GM18505 (cell line): ENCODE data around the gene ZNRF4.
"Not testable (repeated sequence)": the region's sequence is repeated elsewhere in the genome, so short reads cannot be mapped to it uniquely, and the experiment has no call there.

ENCODE experiments used
- ATAC-seq: cut with Tn5 transposase; IDR thresholded peaks from one replicate; pipeline ENCODE4 v1.9.1; 2021; ENCODE audit not compliant: unreplicated experiment
- POLR2A ChIP-seq: IDR thresholded peaks from 4 replicates; pipeline ENCODE4 v1.6.1; 2011; ENCODE audit warnings: borderline replicate concordance; ENCODE audit not compliant: insufficient read depth, insufficient read length; ENCODE audit errors: extremely low read depth

ZNRF4 gene

DNA sequence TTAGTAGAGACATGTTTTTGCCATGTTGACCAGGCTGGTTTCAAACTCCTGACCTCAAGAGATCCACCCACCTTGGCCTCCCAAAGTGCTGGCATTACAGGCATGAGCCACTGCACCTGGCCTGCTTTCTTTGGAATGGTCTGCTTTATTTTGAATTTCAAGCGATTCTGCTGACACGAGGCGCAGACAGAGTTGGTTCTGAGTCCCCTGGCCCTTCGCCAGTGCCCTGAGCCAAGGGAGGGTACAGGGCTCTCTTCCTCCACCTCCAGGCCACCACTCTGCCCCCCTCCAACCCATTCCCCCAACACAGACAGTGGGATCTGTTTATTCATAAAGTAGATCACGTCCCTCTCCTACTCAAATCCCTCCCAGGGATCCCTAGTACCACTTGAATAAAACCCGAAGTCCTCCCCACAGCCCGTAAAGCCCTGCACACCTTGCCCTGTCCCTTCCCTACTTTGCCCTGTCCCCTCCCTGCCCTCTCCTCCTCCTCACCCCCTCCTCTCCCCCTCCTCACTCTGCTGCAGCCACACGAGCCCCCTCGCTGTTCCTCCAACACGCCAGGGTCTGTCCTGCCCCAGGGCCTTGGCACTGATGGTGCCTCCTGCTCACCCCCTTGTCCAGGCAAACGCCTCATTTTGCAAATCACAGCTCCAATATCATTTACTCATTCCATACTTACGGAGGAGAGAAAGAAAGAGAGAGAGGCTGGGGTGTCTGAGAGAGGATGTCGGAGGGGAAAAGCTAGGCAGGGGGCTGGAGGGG, 22.4 kb downstream of the ZNRF4 start:
- ATAC-seq, result no peak
- TF ChIP-seq POLR2A, result no peak

DNA sequence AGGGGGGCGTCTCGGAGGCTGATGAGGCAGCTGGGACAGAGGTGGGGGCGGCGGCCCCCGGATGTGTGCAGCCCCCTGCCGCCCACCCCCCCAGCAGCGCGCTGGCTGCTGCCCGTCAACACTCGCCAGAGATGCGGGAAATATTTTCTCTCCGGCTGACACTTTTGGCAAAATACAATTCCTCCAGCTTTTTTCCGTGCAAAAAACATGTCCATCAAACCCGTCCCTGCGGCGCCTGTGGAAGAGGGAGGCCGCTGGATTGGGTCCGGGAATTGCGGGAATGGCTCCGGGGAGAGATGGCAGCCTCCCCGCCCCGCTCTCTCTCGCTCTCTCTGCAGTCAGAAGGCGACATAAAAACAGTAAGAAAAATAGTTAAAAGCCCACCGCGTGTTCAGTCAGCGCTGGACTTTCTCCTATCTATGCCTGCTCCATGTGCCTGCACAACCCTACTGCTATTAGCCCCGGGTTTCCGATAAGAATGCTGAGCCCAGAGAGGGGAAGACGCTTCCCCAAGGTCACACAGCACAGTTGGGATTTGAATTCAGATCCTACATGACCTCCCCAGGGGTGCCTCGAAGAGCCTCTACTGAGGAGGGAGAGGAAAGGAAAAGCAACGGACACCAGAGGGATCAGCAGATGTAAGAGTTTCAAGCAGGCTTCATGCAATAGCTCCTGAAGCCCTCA, 23.2 kb downstream of the ZNRF4 start:
- no peak for ATAC-seq
- TF ChIP-seq POLR2A, result no peak

DNA sequence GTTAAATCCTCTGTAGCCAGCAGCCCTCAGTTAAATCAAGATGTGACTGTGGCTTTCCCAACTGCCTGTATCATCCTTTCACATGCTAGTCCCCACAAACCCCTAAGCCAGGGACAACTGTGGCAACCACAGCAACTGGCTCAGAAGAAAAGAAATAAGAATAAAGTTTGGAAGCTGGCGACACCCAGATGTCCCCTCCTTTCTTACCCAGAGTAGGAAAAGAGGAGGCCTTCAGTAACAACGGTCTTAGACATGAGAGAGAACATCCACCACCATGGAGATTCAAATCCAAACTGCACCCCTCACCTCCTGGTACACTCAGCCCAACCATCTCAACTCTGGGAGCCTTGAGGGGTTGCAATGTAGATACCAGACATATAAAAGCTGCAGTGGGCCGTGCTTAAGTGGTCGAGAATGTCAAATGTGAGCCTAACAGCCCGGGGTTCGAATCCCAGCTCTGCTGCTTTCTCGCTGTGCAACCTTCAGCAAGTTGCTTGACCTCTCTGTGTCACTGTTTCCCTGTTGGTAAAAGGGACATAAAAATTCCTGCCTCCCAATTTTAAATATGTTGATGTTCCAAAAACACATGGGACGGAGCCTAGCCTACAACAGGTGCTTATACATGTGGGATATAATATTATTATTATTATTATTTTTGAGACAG, 23.8 kb downstream of the ZNRF4 start:
- TF ChIP-seq POLR2A, result no peak
- ATAC-seq, result no peak

DNA sequence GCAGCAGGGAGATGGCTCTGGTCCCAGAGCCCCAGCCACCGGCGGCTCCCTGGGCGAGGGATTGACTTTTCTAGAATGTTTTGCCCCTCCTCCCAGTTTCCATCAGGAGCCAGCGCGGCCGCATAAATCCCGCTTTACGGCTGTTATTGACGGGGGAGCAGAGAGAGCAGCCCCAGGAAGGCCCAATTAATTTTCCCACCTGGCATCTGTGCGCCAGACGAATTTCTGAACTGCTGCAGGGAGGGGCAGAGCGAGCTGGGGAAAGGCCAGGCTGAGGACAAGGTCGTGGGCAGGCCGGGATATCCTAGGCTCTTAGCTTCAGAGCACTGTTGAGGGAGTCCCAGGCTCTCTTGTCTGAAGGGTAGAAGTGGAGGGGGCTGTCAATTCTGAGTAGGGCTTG, 24.7 kb downstream of the ZNRF4 start:
- no peak for TF ChIP-seq POLR2A
- no peak for ATAC-seq

DNA sequence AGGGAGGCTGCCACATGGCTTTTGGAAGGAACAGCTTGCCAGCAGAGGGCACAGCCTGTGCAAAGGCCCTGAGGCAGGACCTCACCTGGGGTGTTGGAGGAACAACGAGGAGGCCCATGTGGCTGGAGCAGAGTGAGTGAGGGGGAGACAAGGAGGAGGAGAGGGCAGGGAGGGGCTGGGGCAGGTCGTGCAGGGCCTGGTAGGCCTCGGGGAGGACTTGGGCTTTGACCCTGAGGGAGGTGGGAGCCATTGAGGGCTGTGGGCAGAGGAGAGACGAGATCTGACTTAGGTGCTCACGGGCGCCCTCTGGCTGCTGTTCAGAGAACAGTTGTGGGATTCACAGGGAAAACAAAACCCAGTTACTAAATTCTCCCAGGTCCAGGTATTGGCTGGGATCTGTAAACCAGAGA, 25.2 kb downstream of the ZNRF4 start:
- TF ChIP-seq POLR2A, result no peak
- ATAC-seq, result no peak

DNA sequence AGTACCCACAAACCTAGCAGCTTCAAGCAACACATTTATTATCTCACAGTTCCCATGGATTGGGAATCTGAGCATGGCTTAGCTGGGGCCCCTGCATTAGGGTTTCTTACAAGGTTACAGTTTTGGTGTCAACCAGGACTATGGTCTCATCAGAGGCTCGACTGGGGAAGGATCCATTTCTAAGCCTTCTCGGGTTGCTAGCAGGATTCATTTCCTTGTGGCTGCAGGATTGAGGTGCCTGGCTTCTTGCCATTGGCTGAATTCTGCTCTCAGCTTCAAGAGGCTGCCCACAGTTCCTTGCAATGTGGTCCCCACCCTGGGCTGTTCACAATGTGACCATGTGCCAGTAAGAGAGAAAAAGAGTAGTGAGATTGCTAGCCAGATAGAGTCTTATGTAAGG, 26.7 kb downstream of the ZNRF4 start:
- TF ChIP-seq POLR2A, result no peak
- no peak for ATAC-seq

DNA sequence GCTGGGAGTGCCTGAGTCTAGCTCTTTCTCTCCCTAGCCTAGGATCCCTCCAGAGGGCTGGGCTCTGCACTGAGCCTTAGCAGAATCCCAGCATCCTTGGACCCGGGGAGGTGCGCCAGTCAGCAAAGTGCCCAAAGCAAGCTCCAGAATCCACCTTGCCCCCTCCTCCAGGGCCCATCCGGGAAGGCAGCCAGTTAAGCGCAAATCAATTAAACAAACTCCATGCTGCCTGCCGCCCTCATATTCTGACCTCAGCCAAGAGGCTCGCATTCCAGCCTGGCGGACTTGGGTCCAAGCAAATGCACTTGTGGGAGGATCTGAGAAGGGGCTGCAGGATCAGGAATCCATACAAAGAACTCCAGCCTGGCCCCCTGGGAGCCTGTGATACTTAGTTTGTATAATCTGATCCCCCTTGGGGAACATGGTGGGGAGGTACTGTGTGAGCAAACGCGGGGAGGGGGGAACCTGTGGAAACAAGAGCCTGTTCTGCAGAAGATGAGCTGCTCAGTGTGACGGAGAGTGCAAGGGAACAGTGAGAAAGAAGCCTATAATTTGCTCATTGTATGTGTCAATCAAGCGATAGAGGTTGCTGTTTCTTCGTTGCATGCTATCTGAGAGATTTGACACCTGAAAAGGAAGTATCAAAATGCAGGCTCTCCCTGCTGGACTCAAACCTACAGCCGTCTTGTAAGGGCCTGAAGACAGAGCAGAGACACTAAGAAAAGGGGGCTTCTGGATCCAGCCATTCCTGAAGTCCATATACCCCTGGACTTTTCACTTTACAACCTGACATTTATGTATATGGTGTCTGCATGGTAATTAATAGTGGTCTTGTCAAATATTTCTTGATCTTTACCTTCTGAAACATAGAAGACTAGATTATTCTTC, 29.4 kb downstream of the ZNRF4 start:
- no peak for ATAC-seq
- no peak for TF ChIP-seq POLR2A

DNA sequence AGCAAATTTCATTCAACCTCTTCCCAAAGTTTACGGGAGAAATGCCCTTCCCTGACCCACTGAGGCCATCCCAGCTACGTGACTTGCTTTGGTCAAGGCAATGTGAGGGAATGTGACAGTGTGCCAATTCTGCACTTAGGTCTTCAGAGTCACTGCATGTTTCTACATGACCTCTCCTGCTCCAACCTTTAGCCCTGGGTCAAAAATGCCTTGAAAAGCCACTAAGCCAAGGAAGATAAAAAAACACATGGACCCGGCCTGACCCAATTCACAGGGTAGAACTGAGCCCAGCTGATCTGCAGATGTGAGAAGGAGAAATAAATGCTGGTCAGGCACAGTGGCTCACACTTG, 30.0 kb downstream of the ZNRF4 start:
- no peak for ATAC-seq
- no peak for TF ChIP-seq POLR2A

DNA sequence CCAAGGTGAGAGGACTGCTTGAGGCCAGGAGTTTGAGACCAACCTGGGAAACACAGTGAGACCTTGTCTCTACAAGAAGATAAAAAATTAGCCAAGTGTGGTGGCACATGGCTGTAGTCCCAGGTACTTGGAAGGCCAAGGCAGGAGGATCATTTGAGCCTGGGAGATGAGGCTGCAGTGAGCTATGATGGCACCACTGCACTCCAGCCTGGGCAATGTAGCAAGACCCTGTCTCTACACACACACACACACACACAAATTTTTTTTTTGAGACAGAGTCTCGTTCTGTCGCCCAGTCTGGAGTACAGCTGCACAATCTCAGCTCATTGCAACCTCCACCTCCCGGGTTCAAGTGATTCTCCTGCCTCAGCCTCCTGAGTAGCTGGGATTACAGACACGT, 30.4 kb downstream of the ZNRF4 start:
- not testable (repeated sequence) for ATAC-seq

DNA sequence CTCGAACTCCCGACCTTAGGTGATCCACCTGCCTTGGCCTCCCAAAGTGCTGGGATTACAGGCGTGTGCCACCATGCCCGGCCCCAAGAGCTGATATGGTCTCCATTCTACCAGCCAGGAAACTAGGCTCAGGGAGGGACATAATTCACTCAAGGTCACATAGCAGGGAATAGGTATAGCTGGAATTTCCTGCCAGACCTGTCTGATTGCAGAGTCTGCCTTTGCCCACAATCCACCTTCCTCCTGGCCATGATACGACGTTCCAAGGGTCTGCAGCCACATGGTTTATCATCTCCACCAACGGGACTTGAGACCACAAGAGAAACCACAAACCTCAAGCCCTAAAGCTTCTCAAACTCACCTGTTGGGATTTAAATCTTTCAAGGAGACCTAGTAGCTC, 32.0 kb downstream of the ZNRF4 start:
- no peak for TF ChIP-seq POLR2A
- ATAC-seq, result no peak

DNA sequence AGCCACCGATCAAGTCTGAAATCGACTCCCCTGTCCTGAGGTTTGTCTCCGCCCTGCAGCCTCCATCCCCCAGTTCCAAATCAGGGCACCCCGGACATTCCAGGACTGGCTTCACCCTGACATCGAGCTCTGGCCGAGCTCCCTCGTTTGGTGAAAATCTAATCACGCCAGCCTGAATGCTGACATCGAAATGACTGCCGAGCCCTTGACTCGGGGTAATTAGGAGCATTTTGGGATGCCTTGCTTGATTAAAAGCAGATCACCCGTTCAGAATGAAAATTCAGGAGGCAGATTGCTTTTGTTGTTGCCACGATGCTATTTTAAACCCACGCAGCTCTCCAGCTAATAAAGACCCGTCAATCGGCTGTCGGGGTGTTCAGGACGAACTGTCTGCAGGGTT, 34.3 kb downstream of the ZNRF4 start:
- ATAC-seq, result no peak
- no peak for TF ChIP-seq POLR2A

DNA sequence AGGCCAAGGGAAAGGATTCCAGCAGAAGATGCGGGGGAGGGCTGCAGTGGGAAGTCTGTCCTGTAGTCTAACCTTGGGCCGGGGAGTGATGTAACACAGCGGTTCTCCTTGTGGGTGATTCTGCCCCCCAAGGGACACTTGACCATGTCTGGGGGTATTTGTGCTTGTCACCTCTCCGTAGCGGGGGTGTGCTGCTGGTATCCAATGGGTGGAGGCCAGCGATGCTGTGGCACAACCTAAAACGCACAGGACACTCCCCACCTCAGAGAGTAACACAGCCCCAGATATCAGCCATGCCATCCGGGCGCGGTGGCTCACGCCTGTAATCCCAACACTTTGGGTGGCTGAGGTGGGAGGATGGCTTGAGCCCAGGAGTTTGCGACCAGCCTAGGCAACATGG, 36.3 kb downstream of the ZNRF4 start:
- no peak for ATAC-seq
- TF ChIP-seq POLR2A, result no peak

DNA sequence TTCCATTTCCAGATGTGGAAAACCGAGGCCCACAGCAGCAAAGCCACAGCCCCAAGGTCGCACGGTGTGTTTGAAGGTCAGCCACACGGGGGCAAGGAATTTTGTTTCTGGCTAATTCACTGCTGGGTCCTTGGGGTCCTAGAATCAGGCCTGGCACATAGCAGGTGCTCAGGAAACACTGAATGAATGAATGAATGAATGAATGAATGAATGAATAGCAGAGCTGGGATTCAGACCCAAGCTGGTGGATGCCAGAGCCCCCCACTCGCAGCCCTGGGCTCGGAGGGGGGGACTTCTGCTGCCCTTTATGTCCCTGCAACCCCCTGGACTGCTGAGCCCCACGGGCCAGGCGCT, 37.0 kb downstream of the ZNRF4 start:
- ATAC-seq, result no peak
- TF ChIP-seq POLR2A, result no peak
